Measurements from ENCODE around the gene ZNF438. TPM values are rescaled to one million over a fixed set of nuclear protein-coding genes. Genes with fewer than 3 reads are reported as not detected.

Gene ZNF438
- total RNA-seq, 2 donors from 2014 or later, result 2.6 to 3.0 TPM

DNA sequence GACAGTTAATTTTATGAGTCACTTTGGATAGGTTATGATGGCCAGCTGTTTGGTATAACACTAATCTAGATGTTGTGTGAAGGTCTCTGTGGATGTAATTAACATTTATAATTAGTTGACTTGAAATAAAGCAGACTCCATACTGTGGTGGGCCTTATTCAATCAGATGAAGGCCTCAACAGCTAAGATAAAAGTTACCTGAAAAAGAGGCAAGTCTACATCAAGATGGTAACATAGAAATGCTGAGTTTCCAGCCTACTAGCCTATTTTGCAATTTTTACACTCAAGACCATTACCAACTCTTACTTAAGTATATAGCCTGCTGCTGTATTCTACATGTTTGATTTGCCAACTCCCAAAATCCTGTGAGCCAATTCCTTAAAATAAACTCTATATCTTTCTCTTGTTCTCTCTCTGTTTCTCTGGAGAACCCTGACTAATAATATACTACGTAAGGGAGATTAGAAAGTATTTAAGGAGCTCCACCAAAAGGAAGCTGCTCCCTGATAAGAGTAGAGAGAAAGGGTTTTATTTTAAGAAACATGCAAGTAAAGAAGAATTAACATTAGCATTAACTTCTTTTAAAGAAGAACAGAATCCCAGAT is 42.7 kb downstream of the ZNF438 start:
- no peaks in the 10 kb centered on the region for H3K4me1 Mint-ChIP-seq
- H3K36me3 ChIP-seq (ENCODE audit: control insufficient read depth, insufficient read depth, low read length), result no peaks in the 10 kb centered on the region
- WGBS, 2 experiments (ENCODE audit: insufficient coverage in 1 of 2, insufficient read length in 1 of 2), result 88% methylated on average over 1 of the region's 1 CpG; no CpG with 5 or more reads in 1 of the 2 experiments
- no peak overlapping the region for H3K27ac ChIP-seq (ENCODE audit: low read depth, low read length)
- no peaks in the 10 kb centered on the region for H3K27me3 Mint-ChIP-seq (ENCODE audit: insufficient read depth)
- no peak for DNase-seq
- H3K27me3 ChIP-seq (ENCODE audit: control insufficient read depth, insufficient read depth, low read length, poor library complexity, severe bottlenecking), result no peaks in the 10 kb centered on the region
- H3K4me3 ChIP-seq (ENCODE audit: low read length), result no peak overlapping the region
- TF ChIP-seq, protein P1, sequence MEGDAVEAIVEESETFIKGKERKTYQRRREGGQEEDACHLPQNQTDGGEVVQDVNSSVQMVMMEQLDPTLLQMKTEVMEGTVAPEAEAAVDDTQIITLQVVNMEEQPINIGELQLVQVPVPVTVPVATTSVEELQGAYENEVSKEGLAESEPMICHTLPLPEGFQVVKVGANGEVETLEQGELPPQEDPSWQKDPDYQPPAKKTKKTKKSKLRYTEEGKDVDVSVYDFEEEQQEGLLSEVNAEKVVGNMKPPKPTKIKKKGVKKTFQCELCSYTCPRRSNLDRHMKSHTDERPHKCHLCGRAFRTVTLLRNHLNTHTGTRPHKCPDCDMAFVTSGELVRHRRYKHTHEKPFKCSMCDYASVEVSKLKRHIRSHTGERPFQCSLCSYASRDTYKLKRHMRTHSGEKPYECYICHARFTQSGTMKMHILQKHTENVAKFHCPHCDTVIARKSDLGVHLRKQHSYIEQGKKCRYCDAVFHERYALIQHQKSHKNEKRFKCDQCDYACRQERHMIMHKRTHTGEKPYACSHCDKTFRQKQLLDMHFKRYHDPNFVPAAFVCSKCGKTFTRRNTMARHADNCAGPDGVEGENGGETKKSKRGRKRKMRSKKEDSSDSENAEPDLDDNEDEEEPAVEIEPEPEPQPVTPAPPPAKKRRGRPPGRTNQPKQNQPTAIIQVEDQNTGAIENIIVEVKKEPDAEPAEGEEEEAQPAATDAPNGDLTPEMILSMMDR (conservative IDR thresholded peaks at IDR 0.05), result no peak
- H3K27ac Mint-ChIP-seq, result no peak overlapping the region
- no peaks in the 10 kb centered on the region for H3K4me1 ChIP-seq (ENCODE audit: control insufficient read depth, insufficient read depth, low read length)
- no peak overlapping the region for H3K9ac ChIP-seq (ENCODE audit: extremely low read depth, low read length, poor library complexity, severe bottlenecking)
- H3K9me3 Mint-ChIP-seq, result peaks cover 13% of the 10 kb centered on the region
- no peak overlapping the region for H3K4me3 Mint-ChIP-seq
- H3K36me3 Mint-ChIP-seq (ENCODE audit: low read depth), result peaks cover 9% of the 10 kb centered on the region
- H3K9me3 ChIP-seq (ENCODE audit: control insufficient read depth, low read length), result peaks cover 14% of the 10 kb centered on the region

DNA sequence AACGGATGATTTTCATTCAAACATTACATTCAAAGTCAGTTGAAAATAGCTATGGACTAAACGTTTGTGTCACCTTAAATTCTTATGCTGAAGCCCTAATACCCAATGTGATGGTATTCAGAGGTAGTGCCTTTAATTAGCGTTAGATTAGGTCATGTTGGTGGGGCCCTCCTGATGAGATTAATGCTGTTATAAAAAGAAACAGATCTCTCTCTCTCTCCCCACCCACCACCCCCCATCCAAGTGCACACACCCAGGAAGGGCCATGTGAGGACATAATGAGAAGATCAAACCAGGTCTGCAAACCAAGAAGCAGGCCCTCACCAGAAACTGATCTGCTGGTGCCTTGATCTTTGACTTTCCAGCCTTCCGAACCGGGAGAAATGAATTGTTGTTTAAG is 44.2 kb downstream of the ZNF438 start:
- TF ChIP-seq, protein P1 (conservative IDR thresholded peaks at IDR 0.05), result no peak
- H3K27ac Mint-ChIP-seq, result no peak overlapping the region
- H3K27me3 Mint-ChIP-seq (ENCODE audit: insufficient read depth), result no peaks in the 10 kb centered on the region
- no peak for DNase-seq
- Histone ChIP-seq H3K9ac (ENCODE audit: extremely low read depth, low read length, poor library complexity, severe bottlenecking) (no peak overlapping the region), H3K36me3 (ENCODE audit: control insufficient read depth, insufficient read depth, low read length) (no peaks in the 10 kb centered on the region), H3K27ac (ENCODE audit: low read depth, low read length) (no peak overlapping the region), H3K4me1 (ENCODE audit: control insufficient read depth, insufficient read depth, low read length) (no peaks in the 10 kb centered on the region), H3K4me3 (ENCODE audit: low read length) (no peak overlapping the region), H3K9me3 (ENCODE audit: control insufficient read depth, low read length) (no peaks in the 10 kb centered on the region), H3K27me3 (ENCODE audit: control insufficient read depth, insufficient read depth, low read length, poor library complexity, severe bottlenecking) (no peaks in the 10 kb centered on the region)
- no peaks in the 10 kb centered on the region for H3K36me3 Mint-ChIP-seq (ENCODE audit: low read depth)
- 64 to 99% methylated on average over 2 to 4 of the region's 5 CpGs for WGBS, 2 experiments (ENCODE audit: insufficient coverage in 1 of 2, insufficient read length in 1 of 2)
- H3K4me3 Mint-ChIP-seq, result no peak overlapping the region
- H3K9me3 Mint-ChIP-seq, result peaks cover under 1% of the 10 kb centered on the region
- no peaks in the 10 kb centered on the region for H3K4me1 Mint-ChIP-seq

DNA sequence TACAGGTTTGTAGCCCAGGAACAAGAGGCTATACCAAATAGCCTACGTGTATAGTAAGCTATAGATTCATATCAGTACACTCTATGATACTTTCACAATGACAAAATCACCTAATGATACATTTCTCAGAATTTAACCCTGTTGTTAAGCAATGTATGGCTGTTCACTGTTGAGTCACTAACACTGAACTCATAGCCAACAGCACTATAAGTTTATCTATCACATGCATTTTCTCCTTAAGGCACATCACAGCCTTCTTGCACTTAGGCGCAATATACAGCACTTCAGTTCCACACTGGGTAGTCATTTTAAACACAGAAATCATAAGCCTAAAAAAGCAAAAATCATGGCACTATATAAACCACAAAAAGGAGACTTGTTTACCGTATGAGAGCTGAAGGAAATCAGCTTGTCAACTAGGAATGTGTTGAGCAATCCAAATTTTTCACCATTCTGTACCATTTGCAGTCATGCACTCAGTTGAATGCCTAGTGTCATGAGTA is 45.6 kb downstream of the ZNF438 start:
- no peaks in the 10 kb centered on the region for H3K36me3 Mint-ChIP-seq (ENCODE audit: low read depth)
- no peaks in the 10 kb centered on the region for H3K4me1 Mint-ChIP-seq
- no peak overlapping the region for H3K9ac ChIP-seq (ENCODE audit: extremely low read depth, low read length, poor library complexity, severe bottlenecking)
- no peaks in the 10 kb centered on the region for H3K4me1 ChIP-seq (ENCODE audit: control insufficient read depth, insufficient read depth, low read length)
- DNase-seq, result no peak
- no peaks in the 10 kb centered on the region for H3K36me3 ChIP-seq (ENCODE audit: control insufficient read depth, insufficient read depth, low read length)
- H3K4me3 Mint-ChIP-seq, result no peak overlapping the region
- no peak overlapping the region for H3K4me3 ChIP-seq (ENCODE audit: low read length)
- no peaks in the 10 kb centered on the region for H3K9me3 Mint-ChIP-seq
- H3K27ac Mint-ChIP-seq, result no peak overlapping the region
- TF ChIP-seq, protein P1 (conservative IDR thresholded peaks at IDR 0.05), result no peak
- no peak overlapping the region for H3K27ac ChIP-seq (ENCODE audit: low read depth, low read length)
- no peaks in the 10 kb centered on the region for H3K9me3 ChIP-seq (ENCODE audit: control insufficient read depth, low read length)
- no peaks in the 10 kb centered on the region for H3K27me3 ChIP-seq (ENCODE audit: control insufficient read depth, insufficient read depth, low read length, poor library complexity, severe bottlenecking)
- WGBS, 2 experiments (ENCODE audit: insufficient coverage in 1 of 2, insufficient read length in 1 of 2), result 82 to 90% methylated on average over 2 to 3 of the region's 3 CpGs
- H3K27me3 Mint-ChIP-seq (ENCODE audit: insufficient read depth), result no peaks in the 10 kb centered on the region
